Type B pancreatic cell (in vitro differentiated cells): ENCODE data around the gene MCM9. TPM values are rescaled to one million over a fixed set of nuclear protein-coding genes. Genes with fewer than 3 reads are reported as not detected.
"Not testable (repeated sequence)": the region's sequence is repeated elsewhere in the genome, so short reads cannot be mapped to it uniquely, and the experiment has no call there.

Source experiments
- DNase-seq: peaks from one replicate; pipeline ENCODE4 v3.0.0; 2021; ENCODE audit warnings: mixed read lengths; ENCODE audit not compliant: unreplicated experiment; ENCODE audit errors: extremely low spot score
- H3K27ac Mint-ChIP-seq: 2 replicates; pipeline ENCODE4 v1.8.0; 2021; ENCODE audit warnings: mild to moderate bottlenecking, mixed read lengths
- H3K27me3 Mint-ChIP-seq: 2 replicates; pipeline ENCODE4 v1.8.0; 2021; ENCODE audit warnings: mixed read lengths
- H3K36me3 Mint-ChIP-seq: 2 replicates; pipeline ENCODE4 v1.8.0; 2021; ENCODE audit warnings: mixed read lengths
- H3K4me1 Mint-ChIP-seq: one replicate; pipeline ENCODE4 v1.8.0; 2021; ENCODE audit warnings: mixed read lengths; ENCODE audit not compliant: unreplicated experiment
- H3K4me3 Mint-ChIP-seq: 2 replicates; pipeline ENCODE4 v1.8.0; 2021; ENCODE audit warnings: mild to moderate bottlenecking, mixed read lengths
- H3K9me3 Mint-ChIP-seq: 2 replicates; pipeline ENCODE4 v1.8.0; 2021; ENCODE audit warnings: mixed read lengths
- CTCF ChIP-seq: fragments of 200-600 bp; sonication (generic); conservative IDR thresholded peaks from 2 replicates; pipeline ENCODE4 v1.5.0; 2021; ENCODE audit warnings: antibody characterized with exemption, mild to moderate bottlenecking
- total RNA-seq: library from RNA; stranded (reverse); gene quantifications from 2 replicates; pipeline ENCODE4 v1.2.1, GENCODE V29; 2021; ENCODE audit warnings: low replicate concordance

The MCM9 gene
- total RNA-seq, 1 donor from 2014 or later = 19.6 TPM

GRCh38 chr6:118808793-118809638 lies 125.9 kb downstream of the MCM9 start:
- H3K4me3 Mint-ChIP-seq = no peak overlapping the region
- no peaks in the 10 kb centered on the region for H3K4me1 Mint-ChIP-seq
- H3K9me3 Mint-ChIP-seq = no peaks in the 10 kb centered on the region
- no peaks in the 10 kb centered on the region for H3K27me3 Mint-ChIP-seq
- no peak for TF ChIP-seq CTCF
- DNase-seq = no peak
- H3K36me3 Mint-ChIP-seq = peaks cover 9% of the 10 kb centered on the region
- no peak overlapping the region for H3K27ac Mint-ChIP-seq

- no peak for DNase-seq
- no peak overlapping the region for H3K27ac Mint-ChIP-seq
These were observed 130.9 kb downstream of the MCM9 start for GRCh38 chr6:118804091-118804490.

GRCh38 chr6:118801257-118801656 lies 133.7 kb downstream of the MCM9 start:
- H3K9me3 Mint-ChIP-seq = no peaks in the 10 kb centered on the region
- TF ChIP-seq CTCF = no peak
- no peaks in the 10 kb centered on the region for H3K27me3 Mint-ChIP-seq
- no peaks in the 10 kb centered on the region for H3K36me3 Mint-ChIP-seq
- no peak overlapping the region for H3K27ac Mint-ChIP-seq
- H3K4me3 Mint-ChIP-seq = no peak overlapping the region
- peaks cover 7% of the 10 kb centered on the region for H3K4me1 Mint-ChIP-seq
- no peak for DNase-seq

More at GRCh38 chr6:118804091-118804490, 130.9 kb downstream of the MCM9 start:
- TF ChIP-seq CTCF = no peak
- H3K4me1 Mint-ChIP-seq = peaks cover 7% of the 10 kb centered on the region
- no peak overlapping the region for H3K4me3 Mint-ChIP-seq
- H3K9me3 Mint-ChIP-seq = no peaks in the 10 kb centered on the region
- H3K27me3 Mint-ChIP-seq = no peaks in the 10 kb centered on the region
- no peaks in the 10 kb centered on the region for H3K36me3 Mint-ChIP-seq

- Mint-ChIP-seq H3K9me3 (peaks cover 7% of the 10 kb centered on the region), H3K27me3 (no peaks in the 10 kb centered on the region), H3K27ac (peak overlapping the region; percentile 8), H3K4me1 (peaks cover 7% of the 10 kb centered on the region), H3K4me3 (no peak overlapping the region), H3K36me3 (no peaks in the 10 kb centered on the region)
- TF ChIP-seq CTCF = peak; percentile 96
- DNase-seq = peak; percentile 79
These were observed 134.4 kb downstream of the MCM9 start for GRCh38 chr6:118800394-118801071.

- Mint-ChIP-seq H3K36me3 (no peaks in the 10 kb centered on the region), H3K9me3 (peaks cover 7% of the 10 kb centered on the region)
These were observed 135.1 kb downstream of the MCM9 start for GRCh38 chr6:118799826-118800225.

GRCh38 chr6:118796548-118796947 lies 138.4 kb downstream of the MCM9 start:
- not testable (repeated sequence) for H3K4me3 Mint-ChIP-seq, H3K36me3 Mint-ChIP-seq, DNase-seq, H3K4me1 Mint-ChIP-seq, H3K27me3 Mint-ChIP-seq, H3K27ac Mint-ChIP-seq
- H3K9me3 Mint-ChIP-seq = peaks cover 15% of the 10 kb centered on the region

More at GRCh38 chr6:118799826-118800225, 135.1 kb downstream of the MCM9 start:
- Mint-ChIP-seq H3K4me3 (no peak overlapping the region), H3K27ac (no peak overlapping the region), H3K4me1 (peaks cover 7% of the 10 kb centered on the region), H3K27me3 (no peaks in the 10 kb centered on the region)
- no peak for TF ChIP-seq CTCF
- no peak for DNase-seq
